ENCODE measurements around the gene SLC28A3.
"Not testable (repeated sequence)": the region's sequence is repeated elsewhere in the genome, so short reads cannot be mapped to it uniquely, and the experiment has no call there.

The SLC28A3 gene

GRCh38 chr9:84340535-84340934 is at the start of gene SLC28A3:
TSS of gene SLC28A3 (minus strand) at chr9:84340758. CDS start at chr9:84340633, 125 bp downstream.
- peak; percentile 1 for DNase-seq

GRCh38 chr9:84390254-84390653 is 49.7 kb upstream of the SLC28A3 start:
- not testable (repeated sequence) for DNase-seq

- no peak for DNase-seq
Observed at GRCh38 chr9:84387821-84388220, 47.3 kb upstream of the SLC28A3 start.

GRCh38 chr9:84386753-84387152 is 46.2 kb upstream of the SLC28A3 start:
- no peak for DNase-seq

GRCh38 chr9:84385386-84386040 is 45.0 kb upstream of the SLC28A3 start:
- DNase-seq: no peak

GRCh38 chr9:84384617-84385016 is 44.1 kb upstream of the SLC28A3 start:
- no peak for DNase-seq

- DNase-seq: no peak
Observed at GRCh38 chr9:84383178-84383577, 42.6 kb upstream of the SLC28A3 start.

GRCh38 chr9:84382720-84383119 is 42.2 kb upstream of the SLC28A3 start:
- DNase-seq: no peak

- no peak for DNase-seq
Observed at GRCh38 chr9:84381508-84381907, 41.0 kb upstream of the SLC28A3 start.

GRCh38 chr9:84379740-84380139 is 39.2 kb upstream of the SLC28A3 start:
- no peak for DNase-seq

- DNase-seq: no peak
Observed at GRCh38 chr9:84375954-84376353, 35.4 kb upstream of the SLC28A3 start.

GRCh38 chr9:84374516-84374915 is 34.0 kb upstream of the SLC28A3 start:
- no peak for DNase-seq

- DNase-seq: no peak
Observed at GRCh38 chr9:84374013-84374412, 33.5 kb upstream of the SLC28A3 start.

GRCh38 chr9:84371737-84372136 is 31.2 kb upstream of the SLC28A3 start:
- no peak for DNase-seq

GRCh38 chr9:84368601-84369000 is 28.0 kb upstream of the SLC28A3 start:
- no peak for DNase-seq

- not testable (repeated sequence) for DNase-seq
Observed at GRCh38 chr9:84367726-84368125, 27.2 kb upstream of the SLC28A3 start.

- no peak for DNase-seq
Observed at GRCh38 chr9:84366683-84367082, 26.1 kb upstream of the SLC28A3 start.

GRCh38 chr9:84364894-84365490 is 24.4 kb upstream of the SLC28A3 start:
- DNase-seq: not testable (repeated sequence)

- no peak for DNase-seq
Observed at GRCh38 chr9:84361645-84362044, 21.1 kb upstream of the SLC28A3 start.

- no peak for DNase-seq
Observed at GRCh38 chr9:84357275-84357674, 16.7 kb upstream of the SLC28A3 start.

- no peak for DNase-seq
Observed at GRCh38 chr9:84354035-84354434, 13.5 kb upstream of the SLC28A3 start.

- no peak for DNase-seq
Observed at GRCh38 chr9:84349671-84350070, 9.1 kb upstream of the SLC28A3 start.

GRCh38 chr9:84343111-84343521 is 2.6 kb upstream of the SLC28A3 start:
- DNase-seq: no peak

- no peak for DNase-seq
Observed at GRCh38 chr9:84339962-84340361, 596 bp downstream of the SLC28A3 start.

GRCh38 chr9:84339503-84339902 is 1.1 kb downstream of the SLC28A3 start:
- peak; percentile 56 for DNase-seq
